Peyer's patch (tissue), 4 donors: ENCODE results near the gene MCF2L.

Experiments used
- CTCF ChIP-seq, 6 experiments: fragments of 450-650 bp in 4 of 6; fragments of 200-600 bp in 2 of 6; sonication (generic) in 1 of 6; IDR thresholded peaks; one replicate each; pipeline ENCODE4 v1.5.1; 2017 to 2019; ENCODE audit warnings: antibody characterized with exemption in 6 of 6, mild to moderate bottlenecking in 3 of 6, moderate library complexity in 1 of 6
- POLR2A ChIP-seq, 2 donors: fragments of 450-650 bp; IDR thresholded peaks; one replicate each; pipeline ENCODE4 v1.5.1; 2017; ENCODE audit warnings: antibody characterized with exemption in 2 of 2, mild to moderate bottlenecking in 2 of 2, moderate library complexity in 2 of 2

GRCh38 chr13:113024466-113024865 is 55.5 kb downstream of the MCF2L start:
- TF ChIP-seq CTCF (IDR thresholded peaks at IDR 0.05) (no peak), POLR2A (IDR thresholded peaks at IDR 0.05) (no peak)
